K562 (cell line): ENCODE results near the gene TMEFF1. TPM values are rescaled to one million over a fixed set of nuclear protein-coding genes. Genes with fewer than 3 reads are reported as not detected.

Experiments used
- ATAC-seq: fragments of 200-7000 bp; cut with Tn5 transposase; 3 replicates; pipeline ENCODE4 v1.9.1; 2020; ENCODE audit warnings: moderate library complexity
- BruUV-seq: library from RNA; stranded (reverse); fragments of 400-500 nt; replicated peaks from 2 replicates; lab custom pipeline; 2021; lab: Mats Ljungman, UMichigan
- CTCF ChIA-PET: fragments of 300-600 bp; formaldehyde crosslinking; extraction: SDS; loops from one replicate; lab custom pipeline; 2021; ENCODE audit warnings: low intra/inter-chr PET ratio; lab: Yijun Ruan, JAX
- POLR2A ChIA-PET: fragments of 300-600, 350-650 bp; sonication (Branson Sonifier 250); formaldehyde crosslinking; extraction: SDS; loops from one replicate; lab custom pipeline; 2021; ENCODE audit warnings: antibody characterized with exemption, inconsistent platforms; lab: Yijun Ruan, JAX
- DNase-seq, 4 experiments: peaks; one replicate each; pipeline versions ENCODE4 v3.0.0 to v3.0.0-alpha.2; 2011 to 2018; ENCODE audit warnings: low spot score in 3 of 4, mixed read lengths in 3 of 4; ENCODE audit errors: extremely low read depth in 1 of 4
- FAIRE-seq: peaks from 2 replicates; lab custom pipeline; 2011; peaks lifted over from hg19 to GRCh38; lab: Jason Lieb, UNC
- H2AFZ ChIP-seq: 2 replicates; pipeline ENCODE4 v1.6.0; 2011; ENCODE audit warnings: low read depth, low read length, control low read depth, inconsistent platforms
- H3K27ac ChIP-seq: fragments of 200-600 bp; 3 replicates; pipeline ENCODE4 v1.8.0; 2011; ENCODE audit warnings: low read depth, mild to moderate bottlenecking, control low read depth, inconsistent platforms, low read length, moderate library complexity, mixed read lengths; ENCODE audit errors: extremely low read depth
- H3K27me3 ChIP-seq, 2 experiments: fragments of 300-600 bp in 1 of 2; 2 replicates in 1 of 2; 3 replicates in 1 of 2; pipeline versions ENCODE4 v1.6.0 to v1.8.0; 2011; ENCODE audit warnings: inconsistent platforms in 2 of 2, low read length in 2 of 2, mild to moderate bottlenecking in 1 of 2, mixed read lengths in 1 of 2, moderate library complexity in 1 of 2; ENCODE audit not compliant: control insufficient read depth in 2 of 2, insufficient read depth in 2 of 2
- H3K36me3 ChIP-seq: fragments of 300-600 bp; 3 replicates; pipeline ENCODE4 v1.8.0; 2011; ENCODE audit warnings: mild to moderate bottlenecking, low read length, inconsistent platforms; ENCODE audit not compliant: control insufficient read depth, insufficient read depth
- H3K4me1 ChIP-seq, 2 experiments: fragments of 200-600 bp in 1 of 2; replicated peaks in 1 of 2; 2 replicates in 1 of 2; 3 replicates in 1 of 2; pipeline versions ENCODE4 v1.5.1 to v1.8.0; 2011; ENCODE audit warnings: inconsistent platforms in 2 of 2, low read length in 2 of 2, mild to moderate bottlenecking in 1 of 2, mixed read lengths in 1 of 2, moderate library complexity in 1 of 2; ENCODE audit not compliant: control insufficient read depth in 2 of 2, insufficient read depth in 2 of 2
- H3K4me2 ChIP-seq: 2 replicates; pipeline ENCODE4 v1.6.1; 2011; ENCODE audit warnings: low read length, control low read depth, inconsistent platforms, mixed read lengths; ENCODE audit not compliant: insufficient read depth
- H3K4me3 ChIP-seq: fragments of 200-600 bp; sonication (generic), shearing (Covaris generic); 2 replicates; pipeline ENCODE4 v1.5.1; 2016; ENCODE audit warnings: control low read depth, inconsistent platforms
- H3K79me2 ChIP-seq: fragments of 200-600 bp; 3 replicates; pipeline ENCODE4 v1.8.0; 2011; ENCODE audit warnings: low read length, inconsistent platforms; ENCODE audit not compliant: control insufficient read depth, insufficient read depth
- H3K9ac ChIP-seq, 2 experiments: 2 replicates each; pipeline versions ENCODE4 v1.6.0 to v1.6.1; 2011; ENCODE audit warnings: low read depth in 2 of 2, low read length in 2 of 2, control low read depth in 1 of 2, inconsistent platforms in 1 of 2, mild to moderate bottlenecking in 1 of 2, mixed read lengths in 1 of 2; ENCODE audit not compliant: insufficient read depth in 1 of 2
- H3K9me1 ChIP-seq: one replicate; pipeline ENCODE4 v1.6.0; 2011; ENCODE audit warnings: inconsistent platforms, mild to moderate bottlenecking, low read length, moderate library complexity; ENCODE audit not compliant: control insufficient read depth, insufficient read depth
- H3K9me3 ChIP-seq: replicated peaks from 2 replicates; pipeline ENCODE4 v1.5.1; 2011; ENCODE audit warnings: low read depth, low read length, inconsistent platforms; ENCODE audit not compliant: control insufficient read depth, insufficient read depth
- H4K20me1 ChIP-seq: replicated peaks from 2 replicates; pipeline ENCODE4 v1.6.1; 2011; ENCODE audit warnings: low read length, inconsistent platforms, mixed read lengths; ENCODE audit not compliant: control insufficient read depth, insufficient read depth
- CBX3 ChIP-seq, 2 experiments: IDR thresholded peaks; 1 replicate in 1 of 2; 2 replicates in 1 of 2; pipeline ENCODE4 v1.6.1; 2012; ENCODE audit warnings: inconsistent platforms in 2 of 2, low read length in 2 of 2, borderline replicate concordance in 1 of 2, control low read depth in 1 of 2
- CREB1 ChIP-seq, 2 experiments: sonication (generic) in 1 of 2; formaldehyde crosslinking in 1 of 2; IDR thresholded peaks; 2 replicates each; pipeline versions ENCODE4 v1.6.1 to v1.8.0; 2012 to 2022; ENCODE audit warnings: inconsistent platforms in 1 of 2, mild to moderate bottlenecking in 1 of 2, missing genetic modification reagents in 1 of 2, moderate library complexity in 1 of 2
- ETS2 ChIP-seq: IDR thresholded peaks from 2 replicates; pipeline ENCODE4 v1.6.1; 2016; ENCODE audit warnings: borderline replicate concordance, missing genetic modification characterization, mild to moderate bottlenecking, moderate library complexity, missing compliant biosample characterization; ENCODE audit not compliant: poor library complexity, severe bottlenecking
- HMGN3 ChIP-seq: IDR thresholded peaks from 2 replicates; pipeline ENCODE4 v1.6.1; 2011; ENCODE audit warnings: borderline replicate concordance, low read depth, mild to moderate bottlenecking, mixed read lengths, low read length; ENCODE audit not compliant: insufficient read length; ENCODE audit errors: extremely low read depth
- HNRNPL ChIP-seq: fragments of 200-400 bp; formaldehyde crosslinking; IDR thresholded peaks from 2 replicates; pipeline ENCODE4 v1.6.1; 2017; ENCODE audit warnings: low read depth, mild to moderate bottlenecking, low read length
- ZBTB33 ChIP-seq: sonication (generic); formaldehyde crosslinking; IDR thresholded peaks from 2 replicates; pipeline ENCODE4 v1.8.1; 2023; ENCODE audit warnings: mild to moderate bottlenecking, missing genetic modification reagents
- ZBTB34 ChIP-seq: fragments of 250-450 bp; sonication (Bioruptor Pico); IDR thresholded peaks from 2 replicates; pipeline ENCODE4 v1.8.0; 2021; ENCODE audit warnings: mild to moderate bottlenecking, moderate library complexity
- ZBTB9 ChIP-seq: fragments of 450-650 bp; formaldehyde crosslinking; IDR thresholded peaks from 2 replicates; pipeline ENCODE4 v1.4.0; 2020; ENCODE audit warnings: mild to moderate bottlenecking, moderate library complexity
- ZFP36 ChIP-seq: fragments of 150-350 bp; IDR thresholded peaks from 2 replicates; pipeline ENCODE4 v1.6.1; 2018; ENCODE audit warnings: low read length, low read depth; ENCODE audit not compliant: partially characterized antibody
- ZNF3 ChIP-seq: fragments of 250-450 bp; sonication (Bioruptor Pico); IDR thresholded peaks from 2 replicates; pipeline ENCODE4 v1.5.0; 2021; ENCODE audit warnings: mild to moderate bottlenecking, moderate library complexity
- in situ Hi-C: fragments of 300-500 bp; cut with MboI; formaldehyde crosslinking; loops from 4 replicates; pipeline ENCODE4 v1.15.0; 2018; ENCODE audit warnings: inconsistent platforms, mixed read lengths
- intact Hi-C: fragments of 100-400 bp; cut with micrococcal nuclease; formaldehyde crosslinking; loops from 2 replicates; pipeline ENCODE4 v1.14.2; 2022
- polyA plus RNA-seq, 8 experiments: library from polyadenylated mRNA; depleted of rRNA in 4 of 8; stranded (reverse) in 5 of 8; unstranded in 3 of 8; fragments of >200 nt; fragmentation: Nextera tagmentation in 2 of 8; fragmentation: Illumina TruSeq in 1 of 8; extraction: Ambion mirVana in 2 of 8; extraction: Trizol in 1 of 8; gene quantifications; 2 replicates each; pipeline versions ENCODE4 v1.2.1 to v1.2.3, GENCODE V29; 2011 to 2014; ENCODE audit warnings: inconsistent platforms in 1 of 8, missing spikeins in 1 of 8
- total RNA-seq, 7 experiments: library from RNA; depleted of rRNA in 6 of 7; stranded (reverse); fragments of >200 nt in 6 of 7; fragmentation: Illumina TruSeq in 2 of 7; extraction: Trizol in 2 of 7; gene quantifications; 2 replicates each; pipeline versions ENCODE4 v1.2.1 to v1.2.3, GENCODE V29; 2011 to 2021; ENCODE audit warnings: low replicate concordance in 1 of 7

The TMEFF1 gene
- total and polyA plus RNA-seq, 9 of the 15 experiments (the other 6 are each of a cell fraction or from before 2014, with no cell fraction given): 0.07 to 1.1 (median 0.28) TPM; not detected in 2

- no peak for TF ChIP-seq HNRNPL
- TF ChIP-seq, all 486 proteins: peak for 0
These were observed 26.9 kb upstream of the TMEFF1 start (continued) for GRCh38 chr9:100445903-100446549.

- 0 out of 3 replicates have a peak, but pooled peaks cover 4% of the 10 kb centered on the region for H3K79me2 ChIP-seq
- no peak for FAIRE-seq
- POLR2A ChIA-PET: interaction anchor here (1.3 kb wide), 1 partner anchor 18 kb away, joined by 3 read pairs; no protein-coding TSS in a partner anchor
- H3K27me3 ChIP-seq: no peaks in the 10 kb centered on the region
- TF ChIP-seq ZBTB33 (CRISPR knock-in tag): no peak
- TF ChIP-seq CREB1 (IDR thresholded peaks at IDR 0.05): no peak
- no peak for TF ChIP-seq CREB1 (CRISPR knock-in tag; IDR thresholded peaks at IDR 0.05)
- no peak for TF ChIP-seq ZFP36
- no peak for TF ChIP-seq ZBTB34 (CRISPR knock-in tag)
- no peak for TF ChIP-seq ZNF3 (CRISPR knock-in tag)
- no peak for TF ChIP-seq HMGN3
- no peak for TF ChIP-seq CBX3 (IDR thresholded peaks at IDR 0.05; ENCODE audit: borderline replicate concordance in 1 of 2, low read length in 2 of 2)
- TF ChIP-seq ZBTB9 (CRISPR knock-in tag): no peak
- no peak for TF ChIP-seq ETS2
- TF ChIP-seq, all 486 proteins: peak for 0
- Histone ChIP-seq H3K9me3 (no peaks in the 10 kb centered on the region), H3K27ac (no peak overlapping the region), H3K4me3 (no peak overlapping the region), H3K9me1 (no peaks in the 10 kb centered on the region), H3K4me1 (no peaks in the 10 kb centered on the region), H2AFZ (no peak overlapping the region), H3K36me3 (peaks cover 37% of the 10 kb centered on the region; the same call in 2 of the 3 replicates), H3K4me2 (no peak overlapping the region), H3K9ac (no peak overlapping the region), H4K20me1 (no peaks in the 10 kb centered on the region)
- no peak for DNase-seq
- BruUV-seq: no TSS peak
- no peak for ATAC-seq
- CTCF ChIA-PET: no interaction called here
- intact Hi-C loops: no loop called here
- in situ Hi-C loops: no loop called here
These were observed 25.9 kb upstream of the TMEFF1 start for GRCh38 chr9:100447041-100447440.
